Measurements from ENCODE around the gene MYH6.

The MYH6 gene

GRCh38 chr14:23436327-23437132 lies 28.5 kb upstream of the MYH6 start:
- no peak for DNase-seq (ENCODE audit: low read depth)
- no peak overlapping the region for H3K4me3 ChIP-seq (ENCODE audit: low read depth, low read length)
- TF ChIP-seq, protein P1, sequence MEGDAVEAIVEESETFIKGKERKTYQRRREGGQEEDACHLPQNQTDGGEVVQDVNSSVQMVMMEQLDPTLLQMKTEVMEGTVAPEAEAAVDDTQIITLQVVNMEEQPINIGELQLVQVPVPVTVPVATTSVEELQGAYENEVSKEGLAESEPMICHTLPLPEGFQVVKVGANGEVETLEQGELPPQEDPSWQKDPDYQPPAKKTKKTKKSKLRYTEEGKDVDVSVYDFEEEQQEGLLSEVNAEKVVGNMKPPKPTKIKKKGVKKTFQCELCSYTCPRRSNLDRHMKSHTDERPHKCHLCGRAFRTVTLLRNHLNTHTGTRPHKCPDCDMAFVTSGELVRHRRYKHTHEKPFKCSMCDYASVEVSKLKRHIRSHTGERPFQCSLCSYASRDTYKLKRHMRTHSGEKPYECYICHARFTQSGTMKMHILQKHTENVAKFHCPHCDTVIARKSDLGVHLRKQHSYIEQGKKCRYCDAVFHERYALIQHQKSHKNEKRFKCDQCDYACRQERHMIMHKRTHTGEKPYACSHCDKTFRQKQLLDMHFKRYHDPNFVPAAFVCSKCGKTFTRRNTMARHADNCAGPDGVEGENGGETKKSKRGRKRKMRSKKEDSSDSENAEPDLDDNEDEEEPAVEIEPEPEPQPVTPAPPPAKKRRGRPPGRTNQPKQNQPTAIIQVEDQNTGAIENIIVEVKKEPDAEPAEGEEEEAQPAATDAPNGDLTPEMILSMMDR (conservative IDR thresholded peaks at IDR 0.05; ENCODE audit: low read depth, low read length) = no peak

DNA sequence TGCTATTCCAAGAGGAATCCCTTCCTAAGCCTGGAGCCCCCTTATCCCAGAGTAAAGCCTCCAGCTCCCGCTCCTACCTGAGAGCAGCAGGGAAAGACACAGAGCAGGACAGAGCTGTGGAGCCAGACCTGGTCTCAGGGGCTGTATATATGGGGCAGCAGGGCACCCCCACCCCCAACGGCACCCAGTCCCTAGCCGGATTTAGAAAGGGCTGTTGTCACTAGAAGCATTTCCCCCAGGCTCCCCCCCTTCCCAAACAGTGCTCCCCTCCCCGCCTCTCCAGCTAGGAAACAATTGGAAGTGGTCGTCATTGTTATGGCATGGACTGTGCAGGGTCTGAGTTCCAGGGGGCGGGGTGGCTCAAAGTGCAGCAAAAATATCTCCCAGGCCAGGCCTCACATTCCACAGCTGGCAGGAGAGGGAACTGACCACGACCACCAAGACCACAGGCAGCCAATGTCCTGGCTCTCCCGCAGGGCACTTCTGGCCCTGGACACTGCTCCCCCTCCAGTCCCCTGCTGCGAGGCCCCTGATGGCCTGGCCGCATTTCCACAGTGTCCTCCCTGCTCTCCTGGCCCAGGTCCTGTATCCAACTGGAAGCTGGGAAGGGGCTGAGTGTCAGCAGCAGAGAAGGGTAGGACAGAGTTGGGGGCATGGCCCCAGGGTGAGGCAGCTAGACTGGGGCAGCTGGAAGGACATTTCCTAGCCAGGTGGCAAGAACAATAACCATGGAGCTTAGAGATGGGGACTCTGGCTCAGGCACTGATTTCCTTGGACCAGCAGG lies 27.7 kb upstream of the MYH6 start, which contains the start of gene MYH7:
Gene MYH7 (minus strand): TSS at position 118 of the 784 bp plus-strand sequence. CDS start 1,928 bp downstream, outside the sequence.
- TF ChIP-seq, protein P1 (conservative IDR thresholded peaks at IDR 0.05; ENCODE audit: low read depth, low read length) = no peak
- no peak for DNase-seq (ENCODE audit: low read depth)
- H3K4me3 ChIP-seq (ENCODE audit: low read depth, low read length) = no peak within 1 kb of the TSS

DNA sequence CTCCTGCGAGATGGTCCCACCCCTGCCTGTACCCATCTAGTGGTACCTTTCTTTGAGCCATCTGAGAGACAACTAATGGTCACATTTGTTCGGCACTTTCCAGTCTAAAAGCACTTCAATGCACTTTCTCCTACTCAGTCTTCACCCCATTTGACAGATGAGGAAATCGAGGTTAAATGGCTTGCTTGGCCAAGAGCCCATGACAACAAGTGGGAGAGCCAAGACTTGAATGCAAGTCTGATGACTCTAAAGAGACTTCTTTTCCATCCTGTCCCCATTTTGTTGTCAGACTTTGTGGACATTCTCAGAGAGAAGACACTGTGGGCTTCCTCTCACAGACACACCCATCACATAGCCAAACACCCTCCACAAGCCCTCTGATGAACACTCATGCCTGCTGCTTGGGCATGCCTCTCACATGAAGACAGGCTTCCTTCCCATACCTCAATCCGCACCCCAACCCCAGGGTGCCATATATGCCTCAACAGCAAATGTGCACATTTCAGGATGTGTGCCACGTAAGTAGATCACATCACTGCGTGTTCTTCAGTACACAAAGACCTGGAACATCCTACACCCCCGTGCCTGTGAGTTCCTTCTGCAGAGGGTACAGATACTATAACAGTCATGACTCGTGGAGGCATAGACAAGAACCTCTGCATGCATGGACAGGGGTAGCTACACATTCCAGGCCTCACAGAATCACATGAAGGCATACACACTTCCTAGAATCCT lies 26.6 kb upstream of the MYH6 start:
- no peak overlapping the region for H3K4me3 ChIP-seq (ENCODE audit: low read depth, low read length)
- TF ChIP-seq, protein P1 (conservative IDR thresholded peaks at IDR 0.05; ENCODE audit: low read depth, low read length) = no peak
- no peak for DNase-seq (ENCODE audit: low read depth)

DNA sequence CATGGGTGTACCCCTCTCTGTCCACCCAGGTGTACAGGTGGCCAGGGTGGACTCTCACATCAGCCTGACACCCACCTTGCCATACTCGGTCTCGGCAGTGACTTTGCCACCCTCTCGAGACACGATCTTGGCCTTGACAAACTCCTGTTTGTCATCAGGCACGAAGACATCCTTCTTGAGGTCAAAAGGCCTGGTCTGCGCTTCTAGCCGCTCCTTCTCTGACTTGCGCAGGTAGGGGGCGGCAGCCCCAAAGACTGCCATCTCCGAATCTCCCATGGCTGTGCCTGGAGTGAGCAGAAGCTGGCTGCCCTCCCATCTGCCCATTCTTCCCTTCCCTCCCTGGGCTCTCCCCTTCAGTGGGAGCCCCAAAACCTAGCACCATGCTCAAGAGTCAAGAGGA lies 25.4 kb upstream of the MYH6 start:
- TF ChIP-seq, protein P1 (conservative IDR thresholded peaks at IDR 0.05; ENCODE audit: low read depth, low read length) = no peak
- DNase-seq (ENCODE audit: low read depth) = no peak
- no peak overlapping the region for H3K4me3 ChIP-seq (ENCODE audit: low read depth, low read length)

DNA sequence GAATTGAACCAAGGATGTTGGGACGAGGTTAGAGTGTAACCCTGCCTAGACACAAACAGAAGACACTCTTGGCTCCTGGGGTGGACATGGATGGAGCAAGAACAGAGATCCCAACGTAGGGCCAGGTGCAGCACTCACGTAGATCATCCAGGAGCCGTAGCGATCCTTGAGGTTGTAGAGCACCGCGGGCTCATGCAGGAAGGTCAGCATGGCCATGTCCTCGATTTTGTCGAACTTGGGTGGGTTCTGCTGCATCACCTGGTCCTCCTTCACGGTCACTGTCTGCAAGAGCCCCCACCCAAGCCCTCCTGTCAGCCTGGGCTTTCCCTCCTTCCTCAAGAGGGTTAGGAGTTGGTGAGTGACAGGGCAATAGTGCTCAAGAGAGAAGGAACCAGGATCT lies 24.9 kb upstream of the MYH6 start:
- no peak overlapping the region for H3K4me3 ChIP-seq (ENCODE audit: low read depth, low read length)
- DNase-seq (ENCODE audit: low read depth) = no peak
- TF ChIP-seq, protein P1 (conservative IDR thresholded peaks at IDR 0.05; ENCODE audit: low read depth, low read length) = no peak

DNA sequence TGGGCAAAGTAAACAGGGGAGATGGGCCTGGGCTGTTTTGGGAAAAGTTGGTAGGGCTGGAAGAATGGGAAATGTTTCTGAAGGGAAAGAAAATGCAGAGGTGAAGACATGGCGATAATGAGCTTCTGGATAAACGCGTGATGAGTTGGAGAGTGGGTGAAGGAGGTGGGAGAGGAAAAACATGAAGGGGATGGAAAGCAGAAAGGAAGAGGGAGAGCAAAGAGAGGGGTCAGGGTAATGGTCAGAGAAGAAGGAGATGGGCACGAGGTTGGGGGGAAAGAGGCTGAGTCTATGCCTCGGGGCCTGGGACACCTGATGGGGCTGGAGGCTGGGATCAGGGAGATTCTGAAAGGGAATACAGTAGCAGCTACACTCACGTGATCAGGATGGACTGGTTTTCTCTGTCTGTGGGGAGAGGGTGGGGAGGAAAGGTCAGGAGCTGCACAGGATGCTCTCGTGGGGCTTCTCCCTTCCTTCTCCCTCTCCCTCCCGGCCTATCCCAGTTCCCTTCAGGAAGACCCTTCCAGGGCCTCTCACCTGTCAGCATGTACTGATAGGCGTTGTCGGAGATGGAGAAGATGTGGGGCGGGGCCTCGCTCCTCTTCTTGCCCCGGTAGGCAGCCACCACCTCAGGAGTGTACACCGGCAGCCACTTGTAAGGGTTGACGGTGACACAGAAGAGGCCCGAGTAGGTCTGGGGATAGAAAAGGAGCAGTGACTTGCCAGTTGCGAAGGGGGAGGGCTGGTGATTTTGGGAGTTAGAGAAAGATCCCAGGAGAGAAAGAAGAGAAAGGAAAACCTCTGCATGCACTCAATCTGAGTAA lies 24.2 kb upstream of the MYH6 start:
- TF ChIP-seq, protein P1 (conservative IDR thresholded peaks at IDR 0.05; ENCODE audit: low read depth, low read length) = no peak
- DNase-seq (ENCODE audit: low read depth) = no peak

More for the DNA sequence above, 24.2 kb upstream of the MYH6 start:
- H3K4me3 ChIP-seq (ENCODE audit: low read depth, low read length) = no peak overlapping the region
